ENCODE measurements around the gene CTCFL.

- no peak for TF ChIP-seq CTCF (conservative IDR thresholded peaks at IDR 0.05; ENCODE audit: low read depth, low read length)
- no peak for TF ChIP-seq EZH2 (IDR thresholded peaks at IDR 0.05; ENCODE audit: borderline replicate concordance, low read depth, low read length, poor library complexity, severe bottlenecking)
Measured at GRCh38 chr20:57505979-57506378, 19.0 kb downstream of the CTCFL start.

Measured in A673 (cell line).